BLaER1 treated with 17β-estradiol and CSF1 and Interleukin-3, amounts not matched to agents 10 nM and 100 nM (cell line): ENCODE data around the gene ECI1.
A peak's percentile ranks its signal among the peaks of the same experiment; 100 is the strongest.

Experiments
- H3K27ac ChIP-seq, 11 experiments: shearing (Covaris generic); formaldehyde crosslinking; 2 replicates each; pipeline ENCODE4 v1.8.1; 2022
- H3K27me3 ChIP-seq, 11 experiments: shearing (Covaris generic); formaldehyde crosslinking; 2 replicates each; pipeline ENCODE4 v1.8.1; 2022
- H3K36me3 ChIP-seq, 11 experiments: shearing (Covaris generic); formaldehyde crosslinking; 2 replicates each; pipeline ENCODE4 v1.8.1; 2022
- H3K4me1 ChIP-seq, 10 experiments: shearing (Covaris generic); formaldehyde crosslinking; 2 replicates each; pipeline ENCODE4 v1.8.1; 2022
- H3K4me2 ChIP-seq, 11 experiments: shearing (Covaris generic); formaldehyde crosslinking; 2 replicates each; pipeline ENCODE4 v1.8.1; 2022
- H3K4me3 ChIP-seq, 10 experiments: shearing (Covaris generic); formaldehyde crosslinking; 2 replicates each; pipeline ENCODE4 v1.8.1; 2022
- H3K9ac ChIP-seq, 11 experiments: shearing (Covaris generic); formaldehyde crosslinking; 2 replicates each; pipeline ENCODE4 v1.8.1; 2022
- H3K9me3 ChIP-seq, 11 experiments: shearing (Covaris generic); formaldehyde crosslinking; replicated peaks in 1 of 11; 2 replicates each; pipeline ENCODE4 v1.8.1; 2022
- H4K20me1 ChIP-seq, 11 experiments: shearing (Covaris generic); formaldehyde crosslinking; 2 replicates each; pipeline ENCODE4 v1.8.1; 2022
- Cebpa-rat ChIP-seq, 11 experiments: shearing (Covaris generic); IDR thresholded peaks; 2 replicates each; pipeline ENCODE4 v1.8.1; 2022

ECI1 gene

GRCh38 chr16:2229632-2230250 is 21.6 kb downstream of the ECI1 start:
- H3K27ac ChIP-seq, result no peak overlapping the region
- H3K9me3 ChIP-seq, result no peaks in the 10 kb centered on the region
- peak overlapping the region in 3 of 11 experiments; percentile 12 to 42 (median 13); a peak in 4 of 22 replicates for H3K4me2 ChIP-seq
- H4K20me1 ChIP-seq, result peaks cover 55 to 99% (median 94%) of the 10 kb centered on the region in 11 experiments; a peak in 21 of 22 replicates
- peaks cover 27 to 41% (median 35%) of the 10 kb centered on the region in 10 experiments for H3K4me1 ChIP-seq
- H3K27me3 ChIP-seq, result no peaks in the 10 kb centered on the region
- peaks cover 72 to 94% (median 78%) of the 10 kb centered on the region in 11 experiments for H3K36me3 ChIP-seq
- TF ChIP-seq Cebpa-rat (IDR thresholded peaks at IDR 0.05), result no peak
- H3K9ac ChIP-seq, result peak overlapping the region in 8 of 11 experiments; percentile 11 to 38 (median 20); a peak in 7 of 22 replicates
- no peak overlapping the region for H3K4me3 ChIP-seq

- Histone ChIP-seq H3K27me3 (no peaks in the 10 kb centered on the region), H4K20me1 (peaks cover 51 to 100% (median 94%) of the 10 kb centered on the region in 11 experiments; a peak in 21 of 22 replicates), H3K36me3 (peaks cover 67 to 88% (median 73%) of the 10 kb centered on the region in 11 experiments), H3K4me1 (peaks cover 30 to 47% (median 37%) of the 10 kb centered on the region in 10 experiments), H3K9me3 (no peaks in the 10 kb centered on the region), H3K4me2 (no peak overlapping the region), H3K4me3 (no peak overlapping the region), H3K9ac (peak overlapping the region in 7 of 11 experiments; percentile 9 to 37 (median 15); a peak in 4 of 22 replicates), H3K27ac (no peak overlapping the region)
- no peak for TF ChIP-seq Cebpa-rat (IDR thresholded peaks at IDR 0.05)
Measured at GRCh38 chr16:2229091-2229490, 22.3 kb downstream of the ECI1 start.

GRCh38 chr16:2228161-2228824 is 23.1 kb downstream of the ECI1 start:
- no peak overlapping the region for H3K27ac ChIP-seq
- no peak overlapping the region for H3K4me3 ChIP-seq
- no peak for TF ChIP-seq Cebpa-rat (IDR thresholded peaks at IDR 0.05)
- H3K9me3 ChIP-seq, result no peaks in the 10 kb centered on the region
- no peaks in the 10 kb centered on the region for H3K27me3 ChIP-seq
- peaks cover 59 to 80% (median 65%) of the 10 kb centered on the region in 11 experiments for H3K36me3 ChIP-seq
- peak overlapping the region in 6 of 11 experiments; percentile 5 to 31 (median 14); a peak in 3 of 22 replicates for H3K9ac ChIP-seq
- peaks cover 26 to 47% (median 30%) of the 10 kb centered on the region in 10 experiments for H3K4me1 ChIP-seq
- no peak overlapping the region for H3K4me2 ChIP-seq
- peaks cover 43 to 97% (median 86%) of the 10 kb centered on the region in 11 experiments; a peak in 21 of 22 replicates for H4K20me1 ChIP-seq

- Histone ChIP-seq H3K27me3 (no peaks in the 10 kb centered on the region), H3K9me3 (no peaks in the 10 kb centered on the region), H3K9ac (peak overlapping the region in 8 of 11 experiments; percentile 4 to 90 (median 37); a peak in 8 of 22 replicates), H4K20me1 (peaks cover 43 to 84% (median 73%) of the 10 kb centered on the region in 11 experiments; a peak in 21 of 22 replicates), H3K27ac (peak overlapping the region in 3 of 11 experiments; percentile 25 to 52 (median 42); a peak in 2 of 22 replicates), H3K4me3 (no peak overlapping the region), H3K4me2 (peak overlapping the region in 4 of 11 experiments; percentile 84 to 97 (median 94); a peak in 5 of 22 replicates), H3K4me1 (peaks cover 30 to 51% (median 33%) of the 10 kb centered on the region in 10 experiments), H3K36me3 (peaks cover 45 to 67% (median 52%) of the 10 kb centered on the region in 11 experiments)
- no peak for TF ChIP-seq Cebpa-rat (IDR thresholded peaks at IDR 0.05)
Measured at GRCh38 chr16:2226918-2227317, 24.5 kb downstream of the ECI1 start.

DNA sequence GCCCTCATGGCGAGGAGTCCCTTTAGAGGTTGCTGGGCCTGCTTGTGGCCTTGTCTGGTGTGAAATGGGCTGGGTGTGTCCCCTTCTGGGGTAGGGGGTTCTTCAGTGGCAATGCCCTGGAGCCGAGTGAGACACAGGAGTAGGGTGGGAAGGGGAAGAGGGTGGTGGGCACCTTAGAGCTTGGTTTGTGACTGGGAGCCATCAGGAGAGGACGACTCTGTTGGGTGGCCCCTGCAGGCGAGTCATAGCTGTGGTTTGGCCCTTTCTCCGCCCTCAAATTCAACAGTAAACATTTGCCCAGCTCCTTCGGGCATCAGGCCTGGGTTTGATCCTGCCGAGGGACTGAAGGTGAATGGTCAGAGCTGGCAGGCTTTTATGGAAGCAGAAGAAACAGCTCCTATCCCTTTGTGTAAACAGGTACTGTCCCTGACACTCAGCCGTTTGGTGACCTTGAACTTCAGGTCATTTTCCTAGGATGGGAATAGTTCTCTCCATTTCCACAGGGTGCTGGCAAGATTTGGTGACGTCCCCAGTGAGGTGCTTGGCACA is 25.1 kb downstream of the ECI1 start:
- peaks cover 39 to 61% (median 46%) of the 10 kb centered on the region in 11 experiments for H3K36me3 ChIP-seq
- no peaks in the 10 kb centered on the region for H3K27me3 ChIP-seq
- peak overlapping the region in 5 of 11 experiments; percentile 1 to 52 (median 25); a peak in 7 of 22 replicates for H3K27ac ChIP-seq
- peak overlapping the region in 1 of 10 experiments; percentile 31; a peak in 1 of 20 replicates for H3K4me3 ChIP-seq
- H3K4me1 ChIP-seq, result peaks cover 30 to 51% (median 33%) of the 10 kb centered on the region in 10 experiments
- no peak for TF ChIP-seq Cebpa-rat (IDR thresholded peaks at IDR 0.05)
- no peaks in the 10 kb centered on the region for H3K9me3 ChIP-seq
- H4K20me1 ChIP-seq, result peaks cover 43 to 78% (median 67%) of the 10 kb centered on the region in 11 experiments; a peak in 20 of 22 replicates
- peak overlapping the region in 10 of 11 experiments; percentile 9 to 98 (median 90); a peak in 17 of 22 replicates for H3K4me2 ChIP-seq
- H3K9ac ChIP-seq, result peak overlapping the region; percentile 4 to 90 (median 38); a peak in 17 of 22 replicates

GRCh38 chr16:2223942-2224486 is 27.4 kb downstream of the ECI1 start:
- Histone ChIP-seq H3K4me3 (peak overlapping the region; percentile 75 to 100 (median 94)), H3K4me1 (peaks cover 27 to 35% (median 32%) of the 10 kb centered on the region in 10 experiments), H3K9ac (peak overlapping the region; percentile 90 to 99 (median 94)), H3K27ac (peak overlapping the region; percentile 77 to 96 (median 90)), H3K27me3 (no peaks in the 10 kb centered on the region), H3K4me2 (peak overlapping the region; percentile 84 to 98 (median 94)), H3K9me3 (no peaks in the 10 kb centered on the region), H3K36me3 (peaks cover 16 to 37% (median 23%) of the 10 kb centered on the region in 11 experiments), H4K20me1 (peaks cover 24 to 55% (median 46%) of the 10 kb centered on the region in 11 experiments; a peak in 20 of 22 replicates)
- TF ChIP-seq Cebpa-rat (IDR thresholded peaks at IDR 0.05), result no peak

DNA sequence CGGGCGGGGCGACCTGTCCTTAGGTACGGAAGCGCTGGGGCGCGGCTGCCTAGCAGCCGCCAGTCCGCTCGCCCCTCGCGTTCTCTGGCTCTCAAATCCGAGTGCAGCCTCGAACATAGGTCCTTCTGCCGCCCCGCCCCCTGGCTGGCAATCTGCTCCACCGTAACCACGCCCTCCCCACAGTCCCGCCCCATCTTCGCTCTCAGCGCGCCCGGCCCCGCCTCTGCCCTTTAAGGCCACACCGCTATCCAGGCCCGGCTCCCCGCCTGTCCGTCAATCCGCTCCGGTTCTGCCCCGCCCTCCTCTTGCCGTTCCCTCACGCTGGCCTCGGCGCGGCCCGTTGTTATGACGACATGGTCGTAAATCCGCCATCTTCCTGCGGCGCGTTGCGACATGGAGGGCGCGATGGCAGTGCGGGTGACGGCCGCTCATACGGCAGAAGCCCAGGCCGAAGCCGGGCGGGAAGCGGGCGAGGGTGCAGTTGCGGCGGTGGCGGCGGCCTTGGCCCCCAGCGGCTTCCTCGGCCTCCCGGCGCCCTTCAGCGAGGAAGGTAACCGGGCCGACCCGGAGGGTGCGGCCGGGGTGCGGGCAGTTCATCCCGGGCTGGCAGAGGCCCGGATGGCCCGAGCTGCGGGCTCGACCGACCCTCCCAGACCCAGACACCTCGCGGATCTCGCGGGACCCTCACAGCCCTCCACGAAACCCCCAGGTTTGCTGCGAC is 28.0 kb downstream of the ECI1 start, which contains the start of gene E4F1:
Gene E4F1 (plus strand): TSS at position 371 of the 721 bp plus-strand sequence. CDS start 23 bp downstream, at position 394.
- H3K4me2 ChIP-seq, result peak within 1 kb of the TSS; percentile 84 to 98 (median 94)
- H3K27me3 ChIP-seq, result no peaks in the 10 kb centered on the region
- H4K20me1 ChIP-seq, result peaks cover 18 to 48% (median 39%) of the 10 kb centered on the region in 11 experiments; a peak in 20 of 22 replicates
- H3K36me3 ChIP-seq, result peaks cover 9 to 31% (median 16%) of the 10 kb centered on the region in 11 experiments
- peak within 1 kb of the TSS; percentile 77 to 96 (median 90) for H3K27ac ChIP-seq
- H3K4me3 ChIP-seq, result peak within 1 kb of the TSS; percentile 75 to 100 (median 94)
- H3K9ac ChIP-seq, result peak within 1 kb of the TSS; percentile 90 to 99 (median 94)
- peak in 10 of 11 experiments; percentile 30 to 84 (median 65); a peak in 14 of 22 replicates for TF ChIP-seq Cebpa-rat (IDR thresholded peaks at IDR 0.05)
- H3K4me1 ChIP-seq, result peaks cover 27 to 35% (median 32%) of the 10 kb centered on the region in 10 experiments
- no peaks in the 10 kb centered on the region for H3K9me3 ChIP-seq
